ENCODE results near the gene DPH5.

The DPH5 gene

DNA sequence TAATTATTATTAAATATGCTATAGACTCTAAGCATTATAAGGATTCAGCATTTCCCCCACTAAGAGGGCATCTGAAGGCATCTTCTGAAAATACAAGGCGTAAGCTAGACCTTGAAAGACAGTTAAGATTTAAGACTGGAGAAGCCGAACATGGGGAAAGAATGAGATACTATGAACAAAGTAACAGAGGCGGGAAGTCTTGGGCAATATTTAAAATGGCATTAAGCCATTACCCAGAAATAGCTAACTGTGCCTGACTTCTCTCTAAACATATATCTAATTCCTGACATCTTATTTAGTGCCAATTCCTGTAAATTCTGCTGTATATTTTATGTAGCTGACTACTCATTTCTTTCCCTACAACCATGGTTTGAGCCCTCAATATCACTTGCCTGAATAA is 20.9 kb downstream of the DPH5 start:
- Histone ChIP-seq H3K9me2 (replicated peaks; ENCODE audit: low read depth, low read length) (no peaks in the 10 kb centered on the region), H3K4me2 (ENCODE audit: low read depth, low read length, poor library complexity, severe bottlenecking) (no peak overlapping the region)

DNA sequence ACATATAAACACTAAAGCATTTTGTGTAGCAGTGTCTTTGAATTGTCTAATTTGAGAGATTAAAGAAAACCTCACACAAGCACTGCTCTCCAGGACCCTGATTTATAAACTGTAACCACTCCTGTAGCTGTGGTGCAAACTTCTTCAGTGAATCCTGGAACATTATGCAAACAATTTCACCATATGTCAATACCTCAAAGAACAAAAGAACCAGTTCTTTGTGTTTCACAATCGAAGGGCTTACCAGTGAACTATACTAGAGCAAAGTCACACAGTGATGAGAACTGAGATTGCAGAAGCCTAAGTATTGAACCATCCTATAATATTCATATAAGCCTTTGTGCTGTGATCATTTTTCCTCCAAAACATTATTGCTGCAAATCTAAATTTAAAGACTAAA is 21.5 kb downstream of the DPH5 start:
- Histone ChIP-seq H3K9me2 (replicated peaks; ENCODE audit: low read depth, low read length) (no peaks in the 10 kb centered on the region), H2AFZ (ENCODE audit: low read length) (no peak overlapping the region), H3F3A (ENCODE audit: low read depth) (no peaks in the 10 kb centered on the region), H3K9me3 (ENCODE audit: insufficient read depth, low read depth, low read length) (no peaks in the 10 kb centered on the region), H3K36me3 (ENCODE audit: insufficient read depth, low read length) (no peaks in the 10 kb centered on the region), H3K27me3 (ENCODE audit: insufficient read depth, low read length, poor library complexity, severe bottlenecking) (no peaks in the 10 kb centered on the region), H3K79me2 (ENCODE audit: insufficient read depth, low read length) (no peaks in the 10 kb centered on the region), H4K20me1 (ENCODE audit: insufficient read depth, low read length, poor library complexity, severe bottlenecking) (no peaks in the 10 kb centered on the region), H3K4me1 (ENCODE audit: insufficient read depth, low read length, poor library complexity, severe bottlenecking) (peaks cover 19% of the 10 kb centered on the region), H3K4me2 (ENCODE audit: low read depth, low read length, poor library complexity, severe bottlenecking) (no peak overlapping the region), H3K9ac (ENCODE audit: low read depth, low read length, poor library complexity, severe bottlenecking) (no peak overlapping the region), H3K4me3 (ENCODE audit: low read length, poor library complexity, severe bottlenecking) (no peak overlapping the region)
- no peak for TF ChIP-seq EZH2phosphoT487 (IDR thresholded peaks at IDR 0.05; ENCODE audit: borderline replicate concordance)
- TF ChIP-seq, protein P1, sequence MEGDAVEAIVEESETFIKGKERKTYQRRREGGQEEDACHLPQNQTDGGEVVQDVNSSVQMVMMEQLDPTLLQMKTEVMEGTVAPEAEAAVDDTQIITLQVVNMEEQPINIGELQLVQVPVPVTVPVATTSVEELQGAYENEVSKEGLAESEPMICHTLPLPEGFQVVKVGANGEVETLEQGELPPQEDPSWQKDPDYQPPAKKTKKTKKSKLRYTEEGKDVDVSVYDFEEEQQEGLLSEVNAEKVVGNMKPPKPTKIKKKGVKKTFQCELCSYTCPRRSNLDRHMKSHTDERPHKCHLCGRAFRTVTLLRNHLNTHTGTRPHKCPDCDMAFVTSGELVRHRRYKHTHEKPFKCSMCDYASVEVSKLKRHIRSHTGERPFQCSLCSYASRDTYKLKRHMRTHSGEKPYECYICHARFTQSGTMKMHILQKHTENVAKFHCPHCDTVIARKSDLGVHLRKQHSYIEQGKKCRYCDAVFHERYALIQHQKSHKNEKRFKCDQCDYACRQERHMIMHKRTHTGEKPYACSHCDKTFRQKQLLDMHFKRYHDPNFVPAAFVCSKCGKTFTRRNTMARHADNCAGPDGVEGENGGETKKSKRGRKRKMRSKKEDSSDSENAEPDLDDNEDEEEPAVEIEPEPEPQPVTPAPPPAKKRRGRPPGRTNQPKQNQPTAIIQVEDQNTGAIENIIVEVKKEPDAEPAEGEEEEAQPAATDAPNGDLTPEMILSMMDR (conservative IDR thresholded peaks at IDR 0.05; ENCODE audit: low read length) = no peak

More for the DNA sequence above, 20.9 kb downstream of the DPH5 start:
- Histone ChIP-seq H3K36me3 (ENCODE audit: insufficient read depth, low read length) (no peaks in the 10 kb centered on the region), H3K4me1 (ENCODE audit: insufficient read depth, low read length, poor library complexity, severe bottlenecking) (peaks cover 19% of the 10 kb centered on the region), H3K9ac (ENCODE audit: low read depth, low read length, poor library complexity, severe bottlenecking) (no peak overlapping the region), H3K9me3 (ENCODE audit: insufficient read depth, low read depth, low read length) (no peaks in the 10 kb centered on the region), H3K79me2 (ENCODE audit: insufficient read depth, low read length) (no peaks in the 10 kb centered on the region), H3K27me3 (ENCODE audit: insufficient read depth, low read length, poor library complexity, severe bottlenecking) (no peaks in the 10 kb centered on the region), H4K20me1 (ENCODE audit: insufficient read depth, low read length, poor library complexity, severe bottlenecking) (no peaks in the 10 kb centered on the region), H2AFZ (ENCODE audit: low read length) (no peak overlapping the region), H3F3A (ENCODE audit: low read depth) (no peaks in the 10 kb centered on the region), H3K4me3 (ENCODE audit: low read length, poor library complexity, severe bottlenecking) (no peak overlapping the region)
- TF ChIP-seq, protein P1 (conservative IDR thresholded peaks at IDR 0.05; ENCODE audit: low read length) = no peak
- no peak for TF ChIP-seq EZH2phosphoT487 (IDR thresholded peaks at IDR 0.05; ENCODE audit: borderline replicate concordance)

DNA sequence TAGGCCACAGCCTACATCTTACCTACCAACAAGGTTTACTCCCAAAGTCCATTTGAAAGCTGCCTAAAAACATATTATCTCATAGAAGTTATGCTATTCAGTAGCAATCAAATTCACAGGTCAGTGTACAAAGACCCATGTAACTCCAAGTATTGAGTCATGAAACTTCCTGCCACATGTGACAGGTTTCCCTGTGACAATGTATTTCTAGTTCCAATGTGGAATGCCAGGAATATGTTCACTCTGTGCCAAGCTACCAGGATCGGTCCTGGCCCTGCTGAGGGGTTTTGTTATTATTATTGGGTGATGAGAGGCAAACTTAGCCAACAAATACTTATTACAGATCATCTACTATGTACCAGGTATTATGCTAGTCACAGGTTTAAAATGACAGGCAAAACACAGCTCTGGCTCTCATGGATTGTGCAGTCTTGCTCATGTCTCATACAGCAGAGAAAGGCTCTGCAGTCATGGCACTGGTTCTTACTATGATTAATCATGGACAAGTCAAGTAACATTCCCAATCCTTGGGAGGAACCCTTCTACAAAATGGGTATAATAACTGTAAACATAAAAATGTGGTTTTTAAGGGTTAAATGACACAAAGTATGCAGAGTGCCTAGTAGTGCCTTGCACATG is 22.5 kb downstream of the DPH5 start:
- Histone ChIP-seq H3K79me2 (ENCODE audit: insufficient read depth, low read length) (no peaks in the 10 kb centered on the region), H3K4me3 (ENCODE audit: low read length, poor library complexity, severe bottlenecking) (no peak overlapping the region), H3K9ac (ENCODE audit: low read depth, low read length, poor library complexity, severe bottlenecking) (no peak overlapping the region), H3K27me3 (ENCODE audit: insufficient read depth, low read length, poor library complexity, severe bottlenecking) (no peaks in the 10 kb centered on the region), H3K9me2 (replicated peaks; ENCODE audit: low read depth, low read length) (no peaks in the 10 kb centered on the region), H3K36me3 (ENCODE audit: insufficient read depth, low read length) (no peaks in the 10 kb centered on the region), H3K9me3 (ENCODE audit: insufficient read depth, low read depth, low read length) (no peaks in the 10 kb centered on the region), H2AFZ (ENCODE audit: low read length) (no peak overlapping the region), H4K20me1 (ENCODE audit: insufficient read depth, low read length, poor library complexity, severe bottlenecking) (no peaks in the 10 kb centered on the region), H3F3A (ENCODE audit: low read depth) (no peaks in the 10 kb centered on the region), H3K4me2 (ENCODE audit: low read depth, low read length, poor library complexity, severe bottlenecking) (peak overlapping the region; percentile 31), H3K4me1 (ENCODE audit: insufficient read depth, low read length, poor library complexity, severe bottlenecking) (peaks cover 19% of the 10 kb centered on the region)
- TF ChIP-seq, protein P1 (conservative IDR thresholded peaks at IDR 0.05; ENCODE audit: low read length) = no peak
- no peak for TF ChIP-seq EZH2phosphoT487 (IDR thresholded peaks at IDR 0.05; ENCODE audit: borderline replicate concordance)
